GM10248 (cell line): ENCODE data around the gene ICAM5.

ENCODE experiments used
- CTCF ChIA-PET: fragments of 300-600 bp; sonication (Branson Sonifier 250); formaldehyde crosslinking; extraction: SDS; loops from one replicate; lab custom pipeline; 2021; ENCODE audit warnings: antibody characterized with exemption; lab: Yijun Ruan, JAX
- POLR2A ChIA-PET: fragments of 350-650 bp; sonication (Branson Sonifier 250); formaldehyde crosslinking; extraction: SDS; loops from one replicate; lab custom pipeline; 2020; ENCODE audit warnings: antibody characterized with exemption; lab: Yijun Ruan, JAX
- DNase-seq: peaks from one replicate; pipeline ENCODE4 v3.0.0; 2012; ENCODE audit errors: extremely low spot score
- TF ChIP-seq, protein P1 (sequence below): IDR thresholded peaks from 2 replicates; pipeline ENCODE4 v1.5.1; 2012; ENCODE audit warnings: mild to moderate bottlenecking, low read depth; ENCODE audit errors: extremely low read depth, missing control alignments, control extremely low read depth

The ICAM5 gene

GRCh38 chr19:10321874-10322835 lies 32.4 kb downstream of the ICAM5 start:
- ChIA-PET CTCF (interaction anchor here (1.8 kb wide), 1 partner anchor 8 kb away, joined by 6 read pairs; no protein-coding TSS in a partner anchor), POLR2A (no interaction called here)
- TF ChIP-seq, protein P1, sequence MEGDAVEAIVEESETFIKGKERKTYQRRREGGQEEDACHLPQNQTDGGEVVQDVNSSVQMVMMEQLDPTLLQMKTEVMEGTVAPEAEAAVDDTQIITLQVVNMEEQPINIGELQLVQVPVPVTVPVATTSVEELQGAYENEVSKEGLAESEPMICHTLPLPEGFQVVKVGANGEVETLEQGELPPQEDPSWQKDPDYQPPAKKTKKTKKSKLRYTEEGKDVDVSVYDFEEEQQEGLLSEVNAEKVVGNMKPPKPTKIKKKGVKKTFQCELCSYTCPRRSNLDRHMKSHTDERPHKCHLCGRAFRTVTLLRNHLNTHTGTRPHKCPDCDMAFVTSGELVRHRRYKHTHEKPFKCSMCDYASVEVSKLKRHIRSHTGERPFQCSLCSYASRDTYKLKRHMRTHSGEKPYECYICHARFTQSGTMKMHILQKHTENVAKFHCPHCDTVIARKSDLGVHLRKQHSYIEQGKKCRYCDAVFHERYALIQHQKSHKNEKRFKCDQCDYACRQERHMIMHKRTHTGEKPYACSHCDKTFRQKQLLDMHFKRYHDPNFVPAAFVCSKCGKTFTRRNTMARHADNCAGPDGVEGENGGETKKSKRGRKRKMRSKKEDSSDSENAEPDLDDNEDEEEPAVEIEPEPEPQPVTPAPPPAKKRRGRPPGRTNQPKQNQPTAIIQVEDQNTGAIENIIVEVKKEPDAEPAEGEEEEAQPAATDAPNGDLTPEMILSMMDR, result no peak
- DNase-seq, result no peak

GRCh38 chr19:10325732-10326131 lies 36.0 kb downstream of the ICAM5 start:
- ChIA-PET POLR2A (interaction anchor here (0.7 kb wide), 1 partner anchor 55 kb away, joined by 4 read pairs; the partner anchor contains the start of gene ICAM1), CTCF (interaction anchor here (0.7 to 1.5 kb wide), 4 partner anchors 20 to 66 kb away, joined by 3 read pairs; no protein-coding TSS in a partner anchor)
- no peak for DNase-seq
- TF ChIP-seq, protein P1, result no peak

DNA sequence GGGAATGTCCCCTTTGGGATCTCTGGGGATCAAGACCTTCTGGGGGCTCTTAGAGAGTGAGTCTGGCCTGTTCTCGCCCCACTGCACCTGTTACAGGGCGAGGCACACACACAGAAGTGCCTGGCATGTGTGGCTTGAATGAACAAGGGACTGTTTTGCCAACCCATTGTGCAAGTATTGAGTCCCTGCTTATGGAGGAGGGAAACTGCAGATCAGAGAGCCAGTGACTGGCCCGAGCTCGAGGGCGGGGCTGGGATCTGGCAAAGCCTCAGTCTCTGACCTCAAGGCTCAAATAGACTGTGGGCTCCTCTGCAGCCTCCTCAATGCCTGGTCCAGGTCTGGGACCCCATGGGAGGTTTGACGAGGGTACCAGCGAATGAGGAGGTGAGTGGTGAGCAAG lies 38.0 kb downstream of the ICAM5 start:
- no peak for DNase-seq
- TF ChIP-seq, protein P1, result no peak
- ChIA-PET CTCF (no interaction called here), POLR2A (interaction anchor here (0.7 kb wide), 2 partner anchors 31 to 123 kb away, joined by 4 read pairs; no protein-coding TSS in a partner anchor)

DNA sequence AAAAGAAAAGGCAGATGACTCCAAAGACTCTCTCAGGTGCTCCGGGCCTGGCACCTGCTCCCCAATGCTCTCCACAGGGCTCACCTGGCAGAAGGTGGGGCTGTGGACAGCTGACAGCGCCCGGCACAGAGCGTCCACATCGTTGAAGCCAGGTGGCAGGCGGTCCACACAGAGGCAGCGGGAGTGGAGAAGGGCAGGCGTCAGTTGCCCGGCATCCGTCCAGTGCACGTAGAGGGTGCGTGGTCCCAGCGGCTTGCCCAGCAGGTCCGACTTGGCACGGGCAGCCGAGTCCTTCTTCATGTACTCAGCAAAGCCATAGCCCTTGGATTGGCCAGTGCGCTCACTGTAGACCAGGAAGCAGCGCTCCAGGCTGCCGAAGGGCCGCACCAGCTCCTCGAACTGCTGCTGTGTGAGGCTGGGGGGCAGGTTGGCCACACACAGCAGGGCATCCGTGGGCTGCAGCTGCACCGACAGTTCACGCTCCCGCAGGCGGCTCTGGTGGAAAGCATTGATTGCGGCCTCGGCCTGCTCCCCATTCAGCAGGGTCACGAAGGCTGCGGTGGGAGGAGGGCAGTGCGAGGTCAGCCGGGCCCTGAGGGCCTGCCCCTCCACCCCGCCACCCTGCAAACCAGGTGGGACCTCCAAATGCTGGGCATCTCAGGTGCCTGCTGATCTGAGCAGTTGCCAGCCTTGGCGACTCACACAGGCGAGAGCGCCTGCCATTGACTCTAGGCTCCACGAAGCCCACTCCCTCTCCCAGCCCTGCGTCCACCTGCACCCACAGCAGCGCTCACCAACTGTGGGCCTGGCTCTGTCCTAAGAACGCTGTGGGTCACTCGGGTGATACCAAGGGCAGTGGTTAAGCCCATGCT lies 39.0 kb downstream of the ICAM5 start:
- DNase-seq, result no peak
- POLR2A ChIA-PET, result interaction anchor here (0.7 kb wide), 2 partner anchors 30 to 124 kb away, joined by 4 read pairs; no protein-coding TSS in a partner anchor
- CTCF ChIA-PET, result interaction anchor here (1.9 kb wide), 1 partner anchor 60 kb away, joined by 4 read pairs; no protein-coding TSS in a partner anchor
- TF ChIP-seq, protein P1, result no peak

DNA sequence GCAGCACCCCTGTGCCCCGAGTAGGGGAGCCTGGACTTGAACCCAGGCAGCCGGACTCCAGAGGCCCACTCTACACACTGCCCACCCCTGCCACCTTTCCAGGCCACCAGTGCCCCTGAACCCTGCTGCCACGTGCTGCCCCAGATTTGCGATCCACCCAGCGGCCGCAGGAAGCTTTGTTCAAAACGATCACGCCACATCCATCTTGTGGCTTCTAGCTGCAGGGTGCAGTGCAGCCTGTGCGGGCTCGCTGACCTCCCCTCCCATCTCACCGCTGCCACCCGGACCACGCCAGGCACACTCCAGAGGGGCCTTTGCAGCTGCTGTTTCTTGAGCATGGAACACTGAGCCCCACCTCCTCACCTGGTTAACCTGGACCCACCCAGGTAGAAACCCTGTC lies 39.8 kb downstream of the ICAM5 start:
- no peak for DNase-seq
- TF ChIP-seq, protein P1, result no peak
- POLR2A ChIA-PET, result no interaction called here
- CTCF ChIA-PET, result interaction anchor here (1.3 to 1.9 kb wide), 3 partner anchors 9 to 59 kb away, joined by 3 to 6 read pairs (median 4); partner anchors contain the start of gene ICAM5
